Fibroblast of pulmonary artery (primary cell): Measurements from ENCODE around the gene TPI1.
"Not testable (repeated sequence)": the region's sequence is repeated elsewhere in the genome, so short reads cannot be mapped to it uniquely, and the experiment has no call there.

ENCODE experiments used
- DNase-seq: peaks from one replicate; pipeline ENCODE4 v3.0.0-alpha.2; 2010; ENCODE audit warnings: low read depth
- H3K4me3 ChIP-seq: replicated peaks from 2 replicates; pipeline ENCODE4 v1.5.1; 2011; ENCODE audit warnings: low read depth, mild to moderate bottlenecking, control low read depth, low read length, moderate library complexity
- TF ChIP-seq, protein P1 (sequence below): IDR thresholded peaks from 2 replicates; pipeline ENCODE4 v1.5.1; 2011; ENCODE audit warnings: mild to moderate bottlenecking, control low read depth, low read length, inconsistent platforms; ENCODE audit errors: missing control alignments

The TPI1 gene

DNA sequence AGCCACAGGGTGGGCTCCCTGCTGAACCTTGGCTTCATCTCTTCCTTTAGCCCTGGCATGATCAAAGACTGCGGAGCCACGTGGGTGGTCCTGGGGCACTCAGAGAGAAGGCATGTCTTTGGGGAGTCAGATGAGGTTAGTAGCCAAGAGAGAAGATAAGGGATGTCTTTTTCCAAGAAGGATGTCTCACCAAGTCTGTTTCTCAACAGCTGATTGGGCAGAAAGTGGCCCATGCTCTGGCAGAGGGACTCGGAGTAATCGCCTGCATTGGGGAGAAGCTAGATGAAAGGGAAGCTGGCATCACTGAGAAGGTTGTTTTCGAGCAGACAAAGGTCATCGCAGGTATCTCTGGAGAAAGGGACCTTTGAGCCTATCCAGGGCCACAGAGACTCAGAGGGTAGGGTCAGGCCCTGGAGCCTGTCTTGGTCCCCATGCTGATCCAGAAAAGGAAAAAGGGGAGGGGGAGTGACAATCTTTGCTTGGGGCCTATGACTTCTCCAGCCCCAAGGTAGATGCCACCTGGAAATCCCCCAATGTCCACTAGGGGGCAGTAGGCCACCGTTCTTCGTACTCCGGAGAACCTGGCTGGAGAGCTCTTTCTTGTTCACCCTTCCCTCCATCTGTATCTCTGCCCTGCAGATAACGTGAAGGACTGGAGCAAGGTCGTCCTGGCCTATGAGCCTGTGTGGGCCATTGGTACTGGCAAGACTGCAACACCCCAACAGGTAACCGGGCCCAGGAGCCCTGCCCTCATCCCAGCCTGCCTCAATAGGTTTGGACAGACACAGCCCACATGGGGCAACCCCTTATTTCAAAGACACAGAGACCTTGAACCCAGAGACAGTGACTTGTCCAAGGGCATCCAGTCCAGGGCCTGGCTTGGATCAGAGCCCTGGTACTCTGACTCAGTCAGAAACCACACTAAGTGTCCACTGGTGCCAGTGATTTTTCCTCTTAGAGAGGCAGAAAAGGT lies 2.0 kb downstream of the TPI1 start:
- peak; percentile 81 for DNase-seq
- H3K4me3 ChIP-seq, result peak overlapping the region; percentile 85
- TF ChIP-seq, protein P1, sequence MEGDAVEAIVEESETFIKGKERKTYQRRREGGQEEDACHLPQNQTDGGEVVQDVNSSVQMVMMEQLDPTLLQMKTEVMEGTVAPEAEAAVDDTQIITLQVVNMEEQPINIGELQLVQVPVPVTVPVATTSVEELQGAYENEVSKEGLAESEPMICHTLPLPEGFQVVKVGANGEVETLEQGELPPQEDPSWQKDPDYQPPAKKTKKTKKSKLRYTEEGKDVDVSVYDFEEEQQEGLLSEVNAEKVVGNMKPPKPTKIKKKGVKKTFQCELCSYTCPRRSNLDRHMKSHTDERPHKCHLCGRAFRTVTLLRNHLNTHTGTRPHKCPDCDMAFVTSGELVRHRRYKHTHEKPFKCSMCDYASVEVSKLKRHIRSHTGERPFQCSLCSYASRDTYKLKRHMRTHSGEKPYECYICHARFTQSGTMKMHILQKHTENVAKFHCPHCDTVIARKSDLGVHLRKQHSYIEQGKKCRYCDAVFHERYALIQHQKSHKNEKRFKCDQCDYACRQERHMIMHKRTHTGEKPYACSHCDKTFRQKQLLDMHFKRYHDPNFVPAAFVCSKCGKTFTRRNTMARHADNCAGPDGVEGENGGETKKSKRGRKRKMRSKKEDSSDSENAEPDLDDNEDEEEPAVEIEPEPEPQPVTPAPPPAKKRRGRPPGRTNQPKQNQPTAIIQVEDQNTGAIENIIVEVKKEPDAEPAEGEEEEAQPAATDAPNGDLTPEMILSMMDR, result peak; percentile 85

DNA sequence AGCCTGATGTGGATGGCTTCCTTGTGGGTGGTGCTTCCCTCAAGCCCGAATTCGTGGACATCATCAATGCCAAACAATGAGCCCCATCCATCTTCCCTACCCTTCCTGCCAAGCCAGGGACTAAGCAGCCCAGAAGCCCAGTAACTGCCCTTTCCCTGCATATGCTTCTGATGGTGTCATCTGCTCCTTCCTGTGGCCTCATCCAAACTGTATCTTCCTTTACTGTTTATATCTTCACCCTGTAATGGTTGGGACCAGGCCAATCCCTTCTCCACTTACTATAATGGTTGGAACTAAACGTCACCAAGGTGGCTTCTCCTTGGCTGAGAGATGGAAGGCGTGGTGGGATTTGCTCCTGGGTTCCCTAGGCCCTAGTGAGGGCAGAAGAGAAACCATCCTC lies 3.0 kb downstream of the TPI1 start:
- DNase-seq, H3K4me3 ChIP-seq: not testable (repeated sequence)

DNA sequence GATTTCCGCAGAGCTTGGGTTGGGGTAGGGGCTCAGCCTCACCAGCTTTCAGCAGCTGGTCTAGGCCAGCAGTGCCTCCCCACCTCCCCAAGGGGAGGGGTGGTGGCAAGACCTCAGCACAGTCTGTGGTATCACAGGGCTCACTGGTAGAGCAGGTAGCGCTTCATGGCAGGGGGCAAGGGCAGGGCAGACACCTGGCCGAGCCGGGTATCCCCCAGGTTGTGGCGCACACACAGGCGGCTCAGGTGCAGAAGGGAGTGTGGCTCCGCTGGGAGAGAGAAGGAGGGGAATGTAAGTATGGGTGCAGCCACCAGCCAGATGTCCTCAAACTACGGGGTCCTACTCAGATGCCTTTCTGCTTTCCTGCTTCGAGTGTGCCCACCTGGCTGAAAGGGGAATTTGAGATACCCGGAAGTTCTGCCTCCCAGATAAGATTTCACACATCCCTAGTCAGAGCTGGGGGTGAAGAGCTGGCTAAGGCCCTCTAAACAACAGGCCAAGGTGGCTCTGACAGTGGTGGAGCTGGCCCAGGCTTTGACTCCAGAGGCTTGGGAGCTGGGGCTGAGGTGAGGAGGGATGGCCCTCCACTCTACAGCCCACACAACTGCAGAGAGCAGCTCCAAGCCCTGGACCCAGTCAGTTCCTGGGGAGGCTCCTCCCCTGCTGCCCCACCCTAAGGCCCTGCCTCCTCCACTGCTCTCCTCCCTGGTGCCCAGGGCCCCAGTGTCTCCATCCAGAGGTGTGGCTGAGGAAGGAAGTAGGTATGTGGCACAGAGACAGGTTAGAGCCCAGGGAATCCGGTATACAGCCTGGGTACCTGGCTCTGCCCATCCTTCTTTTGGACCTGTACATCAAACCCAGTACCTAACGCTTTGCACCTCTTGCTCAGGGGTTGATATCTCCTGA lies 4.0 kb downstream of the TPI1 start:
- no peak for DNase-seq
- TF ChIP-seq, protein P1, result no peak
- H3K4me3 ChIP-seq, result peak overlapping the region; percentile 83

DNA sequence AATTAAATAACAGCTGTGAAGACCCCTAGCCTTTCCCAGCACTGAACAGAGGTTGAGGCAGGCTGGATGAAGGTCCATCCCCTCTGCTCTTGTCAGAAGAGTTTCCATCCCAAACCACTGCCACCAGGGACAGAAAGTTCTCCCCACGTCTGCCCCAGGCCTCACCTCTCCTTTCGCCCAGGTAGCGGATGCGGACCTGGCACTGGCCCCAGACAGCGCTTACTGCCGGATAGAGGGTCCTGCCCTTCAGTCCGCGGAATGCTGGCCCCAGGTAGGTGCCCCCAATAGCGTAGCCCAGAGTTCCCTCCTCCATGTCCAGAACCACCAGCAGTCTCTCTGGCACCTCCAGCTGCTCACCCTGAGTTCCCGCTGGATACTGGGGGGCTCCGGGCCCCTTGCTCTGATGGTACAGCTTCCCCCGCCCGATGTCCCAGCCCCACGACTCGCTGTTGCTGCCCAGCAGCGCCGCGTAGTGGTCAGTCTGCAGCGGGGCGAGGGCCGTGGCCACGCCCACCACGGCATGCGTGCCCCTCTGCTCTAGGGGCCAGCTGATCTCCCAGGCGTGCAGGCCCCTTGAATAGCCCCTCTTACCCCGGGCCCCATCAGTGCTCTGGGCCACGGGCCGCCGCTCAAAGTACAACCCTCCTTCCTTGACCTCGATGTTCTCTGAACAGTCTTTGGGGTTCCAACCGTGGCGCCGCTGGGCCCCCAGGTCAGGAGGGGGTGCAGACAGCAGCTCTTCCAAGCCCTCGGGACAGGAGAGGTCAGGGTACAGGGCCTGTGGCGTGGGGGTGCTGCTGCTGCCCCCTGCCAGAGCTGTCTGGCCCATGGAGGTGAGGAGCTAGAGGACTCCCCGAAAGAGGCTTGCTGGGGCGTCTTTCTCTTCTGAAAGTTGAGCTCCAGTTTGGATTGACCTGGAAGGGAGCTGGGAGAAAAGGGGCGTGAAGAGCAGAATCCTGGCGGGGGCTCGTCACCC lies 5.0 kb downstream of the TPI1 start:
- TF ChIP-seq, protein P1, result peak; percentile 91
- peak; percentile 70 for DNase-seq

DNA sequence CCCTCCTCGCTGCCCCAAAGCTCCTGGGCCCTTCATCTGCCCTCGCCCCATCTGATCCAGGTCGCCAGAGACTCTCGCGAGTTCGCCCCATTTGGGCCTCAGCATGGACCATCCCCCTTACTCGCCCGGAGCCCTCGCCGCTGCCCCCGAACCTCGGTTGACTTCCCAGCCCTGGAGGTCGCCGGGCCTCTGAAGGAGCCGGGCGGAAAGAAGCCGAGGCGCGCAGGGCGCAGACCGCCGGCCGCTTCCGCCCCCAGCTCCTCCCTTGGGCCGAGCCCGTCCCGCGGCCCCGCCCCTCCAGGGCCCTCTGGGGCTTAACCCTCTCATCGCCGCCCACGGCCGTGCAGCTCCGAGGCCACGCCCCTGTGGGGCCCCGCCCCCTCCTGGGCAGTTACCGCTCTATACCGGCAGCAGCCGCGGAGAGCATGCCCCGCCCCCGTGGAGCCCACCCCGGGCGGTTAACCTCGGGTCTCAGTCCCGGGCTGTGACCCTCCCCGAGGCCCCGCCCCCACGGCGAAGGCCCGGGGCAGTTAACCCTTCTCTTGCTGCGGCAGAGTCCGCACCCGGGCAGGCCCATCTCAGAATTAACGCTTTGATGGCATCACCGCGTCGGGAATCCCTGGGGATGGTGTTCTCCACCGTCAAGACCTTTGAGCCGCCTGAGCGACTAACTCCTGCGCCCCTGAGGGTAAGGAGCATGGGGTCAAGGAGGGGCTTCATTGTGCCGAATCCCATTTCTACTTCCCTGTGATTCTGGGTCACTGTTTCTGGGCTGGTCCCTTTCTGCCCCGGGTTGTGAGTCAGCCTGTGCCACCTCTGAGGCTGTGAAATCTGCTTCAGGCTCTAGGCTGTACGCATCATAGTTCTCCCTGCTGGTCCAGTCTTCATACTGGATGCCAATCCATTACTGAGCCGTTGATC lies 6.0 kb downstream of the TPI1 start, which contains the start of gene SPSB2:
SPSB2 (minus strand) TSS at position 210 of the 921 bp plus-strand sequence. CDS start 402 bp downstream, outside the sequence.
- TF ChIP-seq, protein P1, result no peak
- peak; percentile 96 for DNase-seq
- H3K4me3 ChIP-seq, result peak within 1 kb of the TSS; percentile 83

More for the DNA sequence above, 5.0 kb downstream of the TPI1 start:
- H3K4me3 ChIP-seq, result peak overlapping the region; percentile 83

DNA sequence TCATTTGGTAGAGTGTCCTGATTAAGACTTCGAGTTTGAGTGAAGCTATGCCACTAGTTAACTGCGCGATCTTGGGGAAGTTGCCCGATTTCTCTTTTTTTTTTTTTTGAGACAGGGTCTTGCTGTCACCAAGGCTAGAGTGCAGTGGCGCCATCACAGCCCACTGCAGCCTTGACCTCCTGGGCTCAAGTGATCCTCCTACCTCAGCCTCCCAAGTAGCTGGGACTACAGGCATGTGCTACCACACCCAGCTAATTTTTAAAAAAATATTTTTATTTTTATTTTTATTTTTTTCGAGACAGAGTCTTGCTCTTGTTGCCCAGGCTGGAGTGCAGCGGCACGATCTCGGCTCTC lies 6.7 kb downstream of the TPI1 start:
- H3K4me3 ChIP-seq, result peak overlapping the region; percentile 83
- not testable (repeated sequence) for DNase-seq

DNA sequence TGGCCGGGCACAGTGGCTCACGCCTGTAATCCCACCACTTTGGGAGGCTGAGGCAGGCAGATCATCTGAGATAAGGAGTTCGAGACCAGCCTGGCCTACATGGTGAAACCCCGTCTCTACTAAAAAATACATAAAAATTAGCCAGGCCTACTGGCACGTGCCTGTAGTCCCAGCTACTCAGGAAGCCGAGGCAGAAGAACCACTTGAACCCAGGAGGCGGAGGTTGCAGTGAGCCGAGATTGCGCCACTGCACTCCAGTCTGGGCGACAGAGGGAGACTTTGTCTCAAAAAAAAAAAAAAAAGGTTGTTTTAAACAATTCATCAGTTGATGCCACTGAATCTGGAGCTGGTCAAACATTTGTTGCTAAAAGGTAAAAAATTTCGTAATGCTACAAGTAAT lies 12.5 kb downstream of the TPI1 start:
- not testable (repeated sequence) for H3K4me3 ChIP-seq, DNase-seq
